ENCODE measurements around the gene NOC2L.

GRCh38 chr1:958823-959730 lies at the start of gene NOC2L:
- TF ChIP-seq EP300 (IDR thresholded peaks at IDR 0.05) (no peak), POLR2A (IDR thresholded peaks at IDR 0.05) (peak; percentile 49)

All from ovary (tissue), 1 donor.